ENCODE data around the gene MRPL55. TPM values are rescaled to one million over a fixed set of nuclear protein-coding genes. Genes with fewer than 3 reads are reported as not detected.
A peak's percentile ranks its signal among the peaks of the same experiment; 100 is the strongest.

Gene MRPL55
- total and polyA plus RNA-seq, 2 of the 13 experiments (the other 11 are each of a cell fraction or from before 2014, with no cell fraction given), result 58.6 to 92.9 TPM

GRCh38 chr1:228149406-228150119, 40.5 kb upstream of the MRPL55 start, which contains the start of gene GJC2 (continued):
- TF ChIP-seq ZNF777 (CRISPR knock-in tag; IDR thresholded peaks at IDR 0.05) (no peak), NONO (IDR thresholded peaks at IDR 0.05) (no peak), NONO (CRISPR knock-in tag; conservative IDR thresholded peaks at IDR 0.05) (no peak; the same call in 1 of the 2 replicates), FOXJ3 (CRISPR knock-in tag; IDR thresholded peaks at IDR 0.05; ENCODE audit: borderline replicate concordance) (no peak), ZNF275 (CRISPR knock-in tag; IDR thresholded peaks at IDR 0.05; ENCODE audit: borderline replicate concordance) (no peak), STAT5B (CRISPR knock-in tag; IDR thresholded peaks at IDR 0.05) (no peak), MAFK (conservative IDR thresholded peaks at IDR 0.05 in 1 of 2, IDR thresholded peaks at IDR 0.05 in 1 of 2; ENCODE audit: low read length in 2 of 2) (no peak), NFIB (CRISPR knock-in tag; IDR thresholded peaks at IDR 0.05; ENCODE audit: borderline replicate concordance) (no peak), ONECUT2 (CRISPR knock-in tag; IDR thresholded peaks at IDR 0.05) (no peak), ZNF331 (CRISPR knock-in tag; IDR thresholded peaks at IDR 0.05) (0 out of 2 replicates have a peak, but pooled peaks have one; percentile 43), FOXO4 (CRISPR knock-in tag; conservative IDR thresholded peaks at IDR 0.05) (no peak), ZBTB44 (CRISPR knock-in tag; IDR thresholded peaks at IDR 0.05) (no peak), ZNF460 (CRISPR knock-in tag; IDR thresholded peaks at IDR 0.05; ENCODE audit: borderline replicate concordance) (no peak), ZHX1 (CRISPR knock-in tag; IDR thresholded peaks at IDR 0.05; ENCODE audit: low read depth) (peak; percentile 10; the same call in 1 of the 2 replicates), ELF1 (CRISPR knock-in tag; IDR thresholded peaks at IDR 0.05) (peak; percentile 27; the same call in 1 of the 2 replicates), HMG20A (CRISPR knock-in tag; IDR thresholded peaks at IDR 0.05; ENCODE audit: borderline replicate concordance) (no peak), ZNF451 (CRISPR knock-in tag; IDR thresholded peaks at IDR 0.05) (no peak), SSRP1 (CRISPR knock-in tag; IDR thresholded peaks at IDR 0.05) (no peak), TRIM22 (IDR thresholded peaks at IDR 0.05) (no peak), WIZ (CRISPR knock-in tag; IDR thresholded peaks at IDR 0.05) (no peak), IKZF5 (CRISPR knock-in tag; IDR thresholded peaks at IDR 0.05) (no peak)

Data from HepG2 (cell line).